Esophagus (tissue), 2 donors: Measurements from ENCODE around the gene DNAJB6. TPM values are rescaled to one million over a fixed set of nuclear protein-coding genes. Genes with fewer than 3 reads are reported as not detected.

Experiments used
- H3K27ac ChIP-seq, 2 donors: one replicate each; pipeline ENCODE4 v1.5.1; 2013; ENCODE audit warnings: low read depth in 2 of 2, mild to moderate bottlenecking in 2 of 2, inconsistent platforms in 1 of 2, low read length in 1 of 2, moderate library complexity in 1 of 2
- H3K27me3 ChIP-seq, 2 donors: one replicate each; pipeline ENCODE4 v1.6.1; 2013; ENCODE audit warnings: low read length in 2 of 2, control low read depth in 1 of 2, mild to moderate bottlenecking in 1 of 2; ENCODE audit not compliant: insufficient read depth in 2 of 2, control insufficient read depth in 1 of 2
- H3K36me3 ChIP-seq, 2 donors: one replicate each; pipeline ENCODE4 v1.6.1; 2013; ENCODE audit warnings: low read length in 1 of 2; ENCODE audit not compliant: control insufficient read depth in 2 of 2, insufficient read depth in 2 of 2
- H3K4me1 ChIP-seq, 2 donors: one replicate each; pipeline ENCODE4 v1.6.1; 2013; ENCODE audit warnings: low read length in 1 of 2; ENCODE audit not compliant: control insufficient read depth in 2 of 2, insufficient read depth in 2 of 2
- H3K4me3 ChIP-seq, 2 donors: one replicate each; pipeline ENCODE4 v1.5.1; 2013; ENCODE audit warnings: low read length in 2 of 2, mild to moderate bottlenecking in 2 of 2, low read depth in 1 of 2, moderate library complexity in 1 of 2
- H3K9me3 ChIP-seq, 2 donors: one replicate each; pipeline ENCODE4 v1.6.1; 2013; ENCODE audit warnings: mild to moderate bottlenecking in 2 of 2, low read depth in 1 of 2, low read length in 1 of 2, moderate library complexity in 1 of 2; ENCODE audit not compliant: control insufficient read depth in 2 of 2, insufficient read depth in 1 of 2
- WGBS, 2 donors: extraction: QIAGEN DNeasy Blood & Tissue Kit; methylation state at CpG; one replicate each; pipeline ENCODE4 v1.1.7; 2013; 5-methylcytosine and 5-hydroxymethylcytosine counted together
- polyA plus RNA-seq, 2 donors: library from polyadenylated mRNA; stranded (reverse); fragments of 200-250 nt; gene quantifications; one replicate each; pipeline ENCODE4 v1.2.3, GENCODE V29; 2013
- donor health status: healthy with polysubstance abuse.
- donor health status: Bipolar disorder and iron deficiency.

DNAJB6 gene
- polyA plus RNA-seq, 2 donors: 96.0 to 118 TPM

- no peak overlapping the region for H3K27ac ChIP-seq
- H3K9me3 ChIP-seq: no peaks in the 10 kb centered on the region
- H3K27me3 ChIP-seq: no peaks in the 10 kb centered on the region
- no peak overlapping the region for H3K4me3 ChIP-seq
- H3K36me3 ChIP-seq: peaks cover 9 to 50% of the 10 kb centered on the region in 2 donors
- 74 to 81% methylated on average over 19 of the region's 19 CpGs for WGBS, 2 donors
- H3K4me1 ChIP-seq: no peaks in the 10 kb centered on the region
Measured at GRCh38 chr7:157411580-157411979, 74.8 kb downstream of the DNAJB6 start.

GRCh38 chr7:157412021-157412443 is 75.2 kb downstream of the DNAJB6 start:
- Histone ChIP-seq H3K4me1 (no peaks in the 10 kb centered on the region), H3K27ac (no peak overlapping the region), H3K27me3 (no peaks in the 10 kb centered on the region), H3K36me3 (peaks cover 9 to 52% of the 10 kb centered on the region in 2 donors), H3K4me3 (no peak overlapping the region), H3K9me3 (no peaks in the 10 kb centered on the region)
- 84 to 87% methylated on average over 11 of the region's 11 CpGs for WGBS, 2 donors

DNA sequence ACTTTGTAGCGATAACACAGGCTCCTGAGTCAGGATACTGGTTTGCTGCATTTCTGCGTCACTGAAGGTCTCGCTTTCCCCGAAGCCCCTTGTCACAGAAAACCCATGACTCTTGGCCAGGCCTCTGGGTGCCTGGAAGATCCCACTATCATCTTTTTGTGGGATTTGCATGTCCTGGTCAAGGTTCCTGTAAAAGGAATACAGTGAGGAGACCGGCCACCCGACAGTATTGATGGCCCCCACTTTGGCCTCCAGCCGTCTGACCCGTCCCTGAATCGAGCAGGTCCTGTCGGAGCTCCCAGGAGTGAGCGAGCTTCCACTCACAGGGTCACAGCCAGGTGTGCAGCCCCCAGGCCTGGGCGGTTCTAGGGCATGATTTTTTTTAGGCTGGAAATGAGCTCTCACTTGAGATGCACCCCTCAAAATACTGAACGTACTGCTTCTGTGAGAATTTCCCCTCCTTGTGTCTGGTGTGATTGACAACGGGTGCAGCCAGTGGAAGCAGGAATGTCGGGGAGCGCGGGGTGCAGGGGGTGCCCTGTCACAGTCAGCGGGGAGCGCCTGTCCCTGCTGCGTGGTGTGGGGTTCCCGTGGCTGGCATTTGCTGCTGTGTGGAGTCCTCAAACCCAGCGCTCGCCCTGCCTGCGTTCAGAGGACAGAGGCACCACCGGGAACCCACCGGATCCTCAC is 75.8 kb downstream of the DNAJB6 start:
- WGBS, 2 donors: 89 to 93% methylated on average over 26 of the region's 26 CpGs
- Histone ChIP-seq H3K9me3 (no peaks in the 10 kb centered on the region), H3K27ac (no peak overlapping the region), H3K4me1 (no peaks in the 10 kb centered on the region), H3K4me3 (no peak overlapping the region), H3K36me3 (peaks cover 9 to 51% of the 10 kb centered on the region in 2 donors), H3K27me3 (no peaks in the 10 kb centered on the region)

DNA sequence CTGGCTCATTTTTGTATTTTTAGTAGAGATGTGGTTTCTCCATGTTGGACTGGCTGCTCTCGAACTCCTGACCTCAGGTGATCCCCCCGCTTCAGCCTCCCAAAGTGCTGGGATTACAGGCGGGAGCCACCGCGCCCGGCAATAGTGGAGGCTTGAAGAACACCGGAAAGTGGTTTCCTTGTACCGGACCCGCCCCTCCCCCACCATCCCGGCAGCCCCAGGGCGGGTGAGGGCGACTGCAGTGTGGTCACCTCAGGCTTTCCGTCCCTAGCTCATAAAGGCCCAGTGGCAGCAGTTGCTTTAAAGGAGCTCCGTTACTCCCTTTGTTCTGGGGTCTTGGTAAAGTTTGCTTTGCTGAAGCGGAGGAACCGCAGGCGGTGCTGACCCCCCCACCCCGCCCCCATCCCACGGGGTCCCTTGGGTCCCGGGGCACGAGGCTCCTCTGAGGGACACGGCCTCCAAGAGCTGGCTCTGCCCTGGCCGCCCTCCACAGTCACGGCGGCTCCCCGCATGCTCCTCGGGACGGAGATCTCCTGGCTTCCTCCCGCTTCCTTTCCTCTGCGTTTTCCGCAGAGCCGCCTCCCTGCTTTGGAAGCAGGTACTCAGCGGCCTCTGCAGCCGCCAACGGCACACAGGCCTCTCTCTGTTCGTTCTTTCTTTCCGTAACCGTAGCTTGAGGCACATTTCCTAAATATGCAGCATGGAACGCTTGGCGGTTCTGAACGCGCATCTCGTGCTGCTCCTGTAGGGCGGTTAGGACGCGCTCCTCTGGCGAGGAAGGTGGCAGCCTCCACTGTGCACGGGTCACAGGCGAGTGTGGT is 77.3 kb downstream of the DNAJB6 start:
- 96% methylated on average over 49 of the region's 49 CpGs for WGBS, 2 donors
- peaks cover 9 to 52% of the 10 kb centered on the region in 2 donors for H3K36me3 ChIP-seq
- H3K4me3 ChIP-seq: no peak overlapping the region
- H3K27me3 ChIP-seq: no peaks in the 10 kb centered on the region
- H3K27ac ChIP-seq: no peak overlapping the region
- H3K4me1 ChIP-seq: no peaks in the 10 kb centered on the region
- H3K9me3 ChIP-seq: no peaks in the 10 kb centered on the region

GRCh38 chr7:157414702-157415096 is 77.9 kb downstream of the DNAJB6 start:
- H3K4me1 ChIP-seq: no peaks in the 10 kb centered on the region
- WGBS, 2 donors: 91 to 95% methylated on average over 8 of the region's 8 CpGs
- H3K4me3 ChIP-seq: no peak overlapping the region
- H3K27ac ChIP-seq: no peak overlapping the region
- H3K36me3 ChIP-seq: peaks cover 9 to 49% of the 10 kb centered on the region in 2 donors
- no peaks in the 10 kb centered on the region for H3K9me3 ChIP-seq
- H3K27me3 ChIP-seq: no peaks in the 10 kb centered on the region

- H3K4me1 ChIP-seq: no peaks in the 10 kb centered on the region
- peaks cover 4 to 41% of the 10 kb centered on the region in 2 donors for H3K36me3 ChIP-seq
- no peak overlapping the region for H3K4me3 ChIP-seq
- WGBS, 2 donors: 93 to 98% methylated on average over 16 of the region's 16 CpGs
- H3K27me3 ChIP-seq: no peaks in the 10 kb centered on the region
- no peak overlapping the region for H3K27ac ChIP-seq
- no peaks in the 10 kb centered on the region for H3K9me3 ChIP-seq
Measured at GRCh38 chr7:157415486-157415885, 78.7 kb downstream of the DNAJB6 start.

GRCh38 chr7:157416011-157416410 is 79.2 kb downstream of the DNAJB6 start:
- Histone ChIP-seq H3K4me3 (no peak overlapping the region), H3K27ac (no peak overlapping the region), H3K36me3 (peaks cover 4 to 38% of the 10 kb centered on the region in 2 donors), H3K4me1 (no peaks in the 10 kb centered on the region), H3K27me3 (no peaks in the 10 kb centered on the region), H3K9me3 (no peaks in the 10 kb centered on the region)
- 96 to 97% methylated on average over 30 of the region's 30 CpGs for WGBS, 2 donors

DNA sequence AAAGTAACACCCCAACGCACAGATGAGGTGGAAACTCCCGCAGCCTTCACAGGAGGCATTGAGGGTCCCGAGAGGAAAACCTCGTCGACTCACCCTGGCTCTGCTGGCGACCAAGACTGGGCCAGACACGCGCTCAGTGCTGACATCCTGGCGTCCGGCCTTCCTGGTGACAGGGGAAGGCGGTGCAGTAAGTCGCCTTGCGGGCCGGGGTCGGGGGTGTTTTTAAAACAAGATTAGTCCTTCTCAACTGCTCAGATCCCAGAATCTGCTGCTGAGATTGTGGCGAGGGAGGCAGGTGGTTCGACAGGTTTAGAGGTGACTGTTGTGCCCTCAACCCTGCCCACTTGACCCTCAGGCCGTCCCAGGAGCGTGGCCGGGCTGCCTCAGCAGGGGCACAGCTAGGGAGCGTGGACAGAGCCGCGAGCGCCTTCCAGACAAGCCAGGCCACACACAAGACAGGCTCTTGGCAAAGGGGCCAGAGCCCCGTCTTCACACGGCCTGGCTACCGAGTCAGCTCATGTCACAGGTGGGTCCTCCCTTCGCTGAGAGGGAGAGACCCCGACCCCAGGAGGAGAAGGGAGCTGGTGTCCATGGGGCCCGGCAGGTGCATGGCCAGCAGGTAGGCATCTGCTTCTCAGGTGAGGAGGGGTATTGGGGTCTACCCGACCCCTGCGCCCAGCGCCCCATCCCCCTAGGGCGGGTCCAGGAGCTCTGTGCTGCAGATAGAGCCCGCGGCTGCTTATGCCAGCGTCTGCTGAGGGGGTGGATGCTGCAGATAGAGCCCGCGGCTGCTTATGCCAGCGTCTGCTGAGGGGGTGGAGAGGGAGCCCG is 81.6 kb downstream of the DNAJB6 start:
- H3K27me3 ChIP-seq: no peaks in the 10 kb centered on the region
- H3K4me1 ChIP-seq: no peaks in the 10 kb centered on the region
- peaks cover 4 to 32% of the 10 kb centered on the region in 2 donors for H3K36me3 ChIP-seq
- H3K4me3 ChIP-seq: no peak overlapping the region
- H3K9me3 ChIP-seq: no peaks in the 10 kb centered on the region
- H3K27ac ChIP-seq: no peak overlapping the region
- WGBS, 2 donors: 92 to 94% methylated on average over 40 to 41 of the region's 41 CpGs

- WGBS, 2 donors: 89 to 90% methylated on average over 8 of the region's 8 CpGs
- Histone ChIP-seq H3K36me3 (peaks cover 4 to 32% of the 10 kb centered on the region in 2 donors), H3K4me1 (no peaks in the 10 kb centered on the region), H3K4me3 (no peak overlapping the region), H3K27ac (no peak overlapping the region), H3K9me3 (no peaks in the 10 kb centered on the region), H3K27me3 (no peaks in the 10 kb centered on the region)
Measured at GRCh38 chr7:157419035-157419293, 82.2 kb downstream of the DNAJB6 start.
